Gastroesophageal sphincter (tissue), 3 donors: ENCODE results near the gene MPRIP.

ENCODE experiments used
- POLR2A ChIP-seq, 2 donors: fragments of 450-650 bp; IDR thresholded peaks; one replicate each; pipeline ENCODE4 v1.6.1; 2017; ENCODE audit warnings: antibody characterized with exemption in 2 of 2, mild to moderate bottlenecking in 2 of 2, moderate library complexity in 1 of 2
- TF ChIP-seq, protein P1 (sequence below), 4 experiments: fragments of 200-600 bp in 2 of 4; fragments of 450-650 bp in 2 of 4; sonication (generic) in 1 of 4; IDR thresholded peaks; one replicate each; pipeline ENCODE4 v1.5.1; 2017 to 2019; ENCODE audit warnings: antibody characterized with exemption in 4 of 4, mild to moderate bottlenecking in 2 of 4, moderate library complexity in 2 of 4

DNA sequence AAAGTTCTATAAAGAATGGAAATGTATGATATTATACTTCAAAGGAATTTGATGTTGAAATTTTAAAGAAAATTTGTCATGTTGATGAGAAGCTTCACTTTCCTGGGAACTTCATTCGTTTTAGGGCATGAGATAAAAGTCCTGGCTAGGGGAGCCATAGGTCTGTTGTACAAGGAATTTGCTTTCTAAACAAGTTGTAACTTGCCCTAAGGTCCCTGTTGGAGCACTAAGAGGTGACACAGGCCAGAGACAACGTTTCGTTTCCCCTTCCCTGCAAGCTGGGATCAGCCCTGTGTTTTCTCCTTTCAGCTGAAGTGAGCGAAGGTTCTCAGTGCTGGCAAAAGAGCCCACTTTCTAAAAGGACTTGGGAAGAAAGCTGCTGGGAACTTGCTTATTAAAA, 147.3 kb downstream of the MPRIP start:
- TF ChIP-seq POLR2A (IDR thresholded peaks at IDR 0.05) = no peak
- TF ChIP-seq, protein P1, sequence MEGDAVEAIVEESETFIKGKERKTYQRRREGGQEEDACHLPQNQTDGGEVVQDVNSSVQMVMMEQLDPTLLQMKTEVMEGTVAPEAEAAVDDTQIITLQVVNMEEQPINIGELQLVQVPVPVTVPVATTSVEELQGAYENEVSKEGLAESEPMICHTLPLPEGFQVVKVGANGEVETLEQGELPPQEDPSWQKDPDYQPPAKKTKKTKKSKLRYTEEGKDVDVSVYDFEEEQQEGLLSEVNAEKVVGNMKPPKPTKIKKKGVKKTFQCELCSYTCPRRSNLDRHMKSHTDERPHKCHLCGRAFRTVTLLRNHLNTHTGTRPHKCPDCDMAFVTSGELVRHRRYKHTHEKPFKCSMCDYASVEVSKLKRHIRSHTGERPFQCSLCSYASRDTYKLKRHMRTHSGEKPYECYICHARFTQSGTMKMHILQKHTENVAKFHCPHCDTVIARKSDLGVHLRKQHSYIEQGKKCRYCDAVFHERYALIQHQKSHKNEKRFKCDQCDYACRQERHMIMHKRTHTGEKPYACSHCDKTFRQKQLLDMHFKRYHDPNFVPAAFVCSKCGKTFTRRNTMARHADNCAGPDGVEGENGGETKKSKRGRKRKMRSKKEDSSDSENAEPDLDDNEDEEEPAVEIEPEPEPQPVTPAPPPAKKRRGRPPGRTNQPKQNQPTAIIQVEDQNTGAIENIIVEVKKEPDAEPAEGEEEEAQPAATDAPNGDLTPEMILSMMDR (IDR thresholded peaks at IDR 0.05) = no peak
